ENCODE results near the gene RHCE.
A peak's percentile ranks its signal among the peaks of the same experiment; 100 is the strongest.

RHCE gene

GRCh38 chr1:25430967-25431881 is 10.6 kb upstream of the RHCE start:
- no peaks in the 10 kb centered on the region for H3K9me3 ChIP-seq (ENCODE audit: insufficient read depth, low read length)
- H2AFZ ChIP-seq (ENCODE audit: low read depth, low read length, severe bottlenecking) = peak overlapping the region; percentile 74
- H3K27ac ChIP-seq (ENCODE audit: low read depth, low read length) = no peak overlapping the region
- H3K79me2 ChIP-seq (ENCODE audit: insufficient read depth, low read length) = peaks cover 34% of the 10 kb centered on the region; the same call in 1 of the 2 replicates
- peak overlapping the region; percentile 96 for H3K4me3 ChIP-seq (ENCODE audit: insufficient read depth, low read length, poor library complexity, severe bottlenecking)
- H4K20me1 ChIP-seq (ENCODE audit: low read depth, low read length) = peaks cover 12% of the 10 kb centered on the region
- peaks cover 4% of the 10 kb centered on the region; the same call in 1 of the 2 replicates for H3K36me3 ChIP-seq (ENCODE audit: low read length)
- TF ChIP-seq CTCF (IDR thresholded peaks at IDR 0.05; ENCODE audit: insufficient read depth, low read length, poor library complexity, severe bottlenecking) (no peak), EZH2phosphoT487 (conservative IDR thresholded peaks at IDR 0.05; ENCODE audit: low read length) (no peak)
- H3F3A ChIP-seq (ENCODE audit: insufficient read depth) = no peaks in the 10 kb centered on the region
- H3K9ac ChIP-seq (ENCODE audit: low read length) = peak overlapping the region; percentile 64
- H3K27me3 ChIP-seq (ENCODE audit: low read length) = no peaks in the 10 kb centered on the region
- peak overlapping the region; percentile 71 for H3K4me2 ChIP-seq (ENCODE audit: low read depth, low read length, poor library complexity, severe bottlenecking)
- no peaks in the 10 kb centered on the region for H3K9me2 ChIP-seq (replicated peaks; ENCODE audit: insufficient read depth, low read length)

GRCh38 chr1:25430073-25430966 is 9.7 kb upstream of the RHCE start, which contains the start of gene MACO1:
MACO1 (plus strand) TSS chr1:25430897; CDS start chr1:25431099, 202 bp downstream.
- H3K4me3 ChIP-seq (ENCODE audit: insufficient read depth, low read length, poor library complexity, severe bottlenecking) = peak within 1 kb of the TSS; percentile 96
- peak within 1 kb of the TSS; percentile 73 for H3K27ac ChIP-seq (ENCODE audit: low read depth, low read length)

More at GRCh38 chr1:25430073-25430966, 9.7 kb upstream of the RHCE start, which contains the start of gene MACO1:
- peak within 1 kb of the TSS; percentile 64 for H3K9ac ChIP-seq (ENCODE audit: low read length)
- H3K79me2 ChIP-seq (ENCODE audit: insufficient read depth, low read length) = peaks cover 24% of the 10 kb centered on the region; the same call in 1 of the 2 replicates
- peaks cover 4% of the 10 kb centered on the region; the same call in 1 of the 2 replicates for H3K36me3 ChIP-seq (ENCODE audit: low read length)
- H3K9me2 ChIP-seq (replicated peaks; ENCODE audit: insufficient read depth, low read length) = no peaks in the 10 kb centered on the region
- peaks cover 9% of the 10 kb centered on the region for H4K20me1 ChIP-seq (ENCODE audit: low read depth, low read length)
- no peaks in the 10 kb centered on the region for H3K27me3 ChIP-seq (ENCODE audit: low read length)
- peak within 1 kb of the TSS; percentile 71 for H3K4me2 ChIP-seq (ENCODE audit: low read depth, low read length, poor library complexity, severe bottlenecking)
- H3F3A ChIP-seq (ENCODE audit: insufficient read depth) = no peaks in the 10 kb centered on the region
- H2AFZ ChIP-seq (ENCODE audit: low read depth, low read length, severe bottlenecking) = peak within 1 kb of the TSS; percentile 99
- no peak for TF ChIP-seq CTCF (IDR thresholded peaks at IDR 0.05; ENCODE audit: insufficient read depth, low read length, poor library complexity, severe bottlenecking)
- no peak for TF ChIP-seq EZH2phosphoT487 (conservative IDR thresholded peaks at IDR 0.05; ENCODE audit: low read length)
- H3K9me3 ChIP-seq (ENCODE audit: insufficient read depth, low read length) = no peaks in the 10 kb centered on the region
